ENCODE data around the gene AGBL5.
A peak's percentile ranks its signal among the peaks of the same experiment; 100 is the strongest.
"Not testable (repeated sequence)": the region's sequence is repeated elsewhere in the genome, so short reads cannot be mapped to it uniquely, and the experiment has no call there.

AGBL5 gene

DNA sequence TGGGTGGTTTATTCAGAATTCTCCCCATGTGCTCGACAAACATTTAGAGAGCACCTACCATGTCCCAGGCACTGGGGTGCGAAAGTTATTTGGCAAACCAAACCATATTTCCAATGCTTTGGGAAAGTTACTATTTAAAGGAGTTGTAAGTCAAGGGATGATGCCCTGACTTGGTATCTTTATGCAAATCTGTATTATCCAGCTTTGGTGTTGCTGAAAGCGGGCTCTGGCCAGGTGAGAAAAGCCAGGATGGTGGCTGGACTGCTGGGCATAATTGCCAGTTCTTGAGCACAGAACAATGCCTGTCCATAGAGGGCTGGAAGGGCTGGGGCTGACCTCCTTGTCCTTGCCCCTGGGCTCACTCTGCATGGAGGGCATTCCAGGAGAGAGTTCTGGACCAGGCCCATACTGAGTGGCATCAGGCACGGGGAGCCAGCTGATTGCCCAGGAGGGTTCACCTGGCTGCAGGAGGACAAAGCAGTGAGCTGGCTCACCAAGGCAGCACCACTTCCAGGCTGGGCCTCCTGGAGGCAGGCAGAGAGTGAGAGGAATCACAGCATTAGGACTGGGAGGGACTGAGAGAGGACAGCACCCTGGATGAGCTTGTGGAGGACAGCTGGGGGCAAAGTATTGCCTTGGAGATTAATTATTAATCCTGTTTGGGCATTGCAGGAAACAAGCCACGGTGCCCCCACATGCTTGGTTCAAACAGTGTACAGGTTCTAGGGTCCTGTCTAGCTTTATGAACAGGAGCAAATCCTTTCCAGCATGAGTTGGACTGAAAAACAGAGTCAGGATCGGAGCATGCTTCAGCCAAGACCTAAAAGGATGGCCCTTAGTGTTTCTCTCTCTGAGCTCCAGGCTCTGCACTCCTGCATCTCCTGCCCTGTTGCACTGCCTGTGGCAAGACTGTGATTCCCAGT, 42.2 kb downstream of the AGBL5 start:
- no peak for DNase-seq

DNA sequence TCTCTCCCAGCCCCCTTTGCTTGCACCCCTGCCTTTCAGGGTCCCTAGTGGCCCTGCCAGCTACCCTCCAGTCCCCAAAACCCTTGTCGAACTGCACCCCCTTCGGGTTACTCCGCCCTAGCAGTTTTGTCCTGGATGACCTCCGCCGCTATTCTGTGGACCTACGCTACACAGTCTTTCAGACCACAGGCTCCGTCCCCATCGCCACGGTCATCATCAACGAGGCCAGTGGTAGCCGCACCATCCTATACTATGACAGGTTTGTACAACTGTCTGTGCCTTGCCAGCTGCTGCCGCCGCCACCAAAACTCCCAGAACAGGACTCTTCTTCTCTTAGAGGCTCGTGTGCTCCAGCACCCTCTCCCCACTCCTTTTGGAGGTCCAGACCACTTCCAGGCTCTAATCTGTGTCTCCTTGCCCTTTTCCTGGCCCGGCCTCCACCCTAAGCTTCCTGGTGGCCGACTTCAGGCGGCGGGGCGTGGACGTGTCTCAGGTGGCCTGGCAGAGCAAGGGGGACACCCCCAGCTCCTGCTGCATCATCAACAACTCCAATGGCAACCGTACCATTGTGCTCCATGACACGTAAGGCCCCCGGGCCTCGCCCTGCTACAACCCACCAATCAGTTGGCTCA, 43.0 kb downstream of the AGBL5 start:
- DNase-seq: no peak

DNA sequence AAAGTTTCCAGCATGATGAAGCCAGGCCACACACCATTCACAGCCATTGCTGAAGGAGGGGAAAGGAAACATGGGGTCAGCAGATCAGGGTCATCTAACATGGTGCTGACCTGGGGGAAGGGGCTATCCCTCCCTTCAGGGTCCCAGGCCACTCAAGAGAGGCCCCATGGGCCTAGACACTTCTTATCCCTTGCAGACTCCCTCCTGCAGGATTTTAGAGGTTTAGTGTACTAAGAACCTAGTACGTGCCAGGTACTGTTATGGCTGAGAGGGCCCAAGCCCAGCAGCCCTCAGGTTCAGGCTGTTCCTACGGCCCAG, 43.9 kb downstream of the AGBL5 start:
- no peak for DNase-seq

DNA sequence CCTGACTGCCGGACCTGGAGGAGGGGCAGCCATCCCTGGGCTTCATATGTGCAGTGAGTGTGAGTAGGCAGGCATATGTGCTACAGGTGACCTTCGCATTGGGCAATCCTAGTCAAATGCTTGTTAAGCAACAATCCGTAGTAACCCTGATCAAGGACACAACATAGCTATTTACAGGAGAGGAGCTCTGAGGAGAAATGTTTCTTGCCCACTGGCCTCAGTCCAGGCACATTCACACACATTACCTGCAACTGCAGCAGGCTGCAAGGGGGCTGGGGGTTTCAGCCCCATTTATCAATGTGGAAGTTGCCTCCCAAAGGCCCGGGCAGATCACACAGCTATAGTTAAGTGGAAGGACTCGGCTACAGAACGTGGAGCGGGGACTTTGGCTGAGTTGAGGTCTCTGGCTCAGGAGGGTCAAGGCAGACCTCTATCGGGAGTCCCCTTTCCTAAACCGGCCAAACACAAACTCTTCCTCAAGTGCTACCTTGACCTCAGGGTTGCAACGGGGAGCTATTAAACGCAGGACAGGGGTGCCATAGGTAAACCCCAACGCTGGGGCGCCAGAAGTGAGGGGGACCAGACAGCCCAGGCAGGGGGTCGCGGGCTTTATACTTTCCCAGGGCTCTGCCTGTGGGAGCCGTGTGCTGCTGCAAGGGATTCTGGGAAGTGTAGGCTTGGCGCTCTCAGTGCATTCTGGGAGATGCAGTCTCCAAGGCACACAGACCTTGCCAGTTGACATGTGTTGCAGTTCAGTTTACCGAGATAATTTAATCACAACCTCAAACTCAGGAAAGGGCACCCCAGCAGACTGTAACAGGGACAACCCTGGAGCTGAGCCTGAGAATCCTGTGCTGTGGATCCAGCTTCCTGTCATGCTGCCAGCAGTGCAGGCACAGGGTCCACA, 44.5 kb downstream of the AGBL5 start:
- peak in 1 of 2 donors; percentile 59 for DNase-seq

DNA sequence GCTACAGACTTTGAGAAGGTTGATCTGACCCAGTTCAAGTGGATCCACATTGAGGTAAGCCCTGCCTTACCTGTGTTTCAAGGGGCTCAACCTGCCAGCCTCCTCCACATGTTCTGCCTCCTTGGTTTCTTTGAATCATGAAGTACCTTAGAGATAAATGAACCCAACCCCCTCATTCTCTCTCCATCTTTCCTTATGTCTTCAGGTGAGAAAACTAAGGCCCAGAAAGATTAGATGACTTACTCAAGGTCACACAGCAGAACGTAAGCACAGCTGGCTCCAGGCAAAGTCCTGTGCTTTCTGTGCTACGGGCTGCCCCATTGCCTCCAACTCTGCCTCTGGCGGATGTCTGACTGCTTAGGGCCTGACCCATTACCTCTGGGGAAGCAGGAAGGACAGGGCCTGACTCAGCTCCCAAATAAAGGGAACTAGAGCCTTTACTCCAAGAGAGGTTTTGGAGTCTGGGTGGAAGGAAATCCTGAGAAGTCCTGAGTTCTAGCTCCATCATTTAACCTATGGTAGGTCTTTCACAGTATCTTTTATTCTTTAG, 45.4 kb downstream of the AGBL5 start:
- DNase-seq: peak; percentile 58 to 61

DNA sequence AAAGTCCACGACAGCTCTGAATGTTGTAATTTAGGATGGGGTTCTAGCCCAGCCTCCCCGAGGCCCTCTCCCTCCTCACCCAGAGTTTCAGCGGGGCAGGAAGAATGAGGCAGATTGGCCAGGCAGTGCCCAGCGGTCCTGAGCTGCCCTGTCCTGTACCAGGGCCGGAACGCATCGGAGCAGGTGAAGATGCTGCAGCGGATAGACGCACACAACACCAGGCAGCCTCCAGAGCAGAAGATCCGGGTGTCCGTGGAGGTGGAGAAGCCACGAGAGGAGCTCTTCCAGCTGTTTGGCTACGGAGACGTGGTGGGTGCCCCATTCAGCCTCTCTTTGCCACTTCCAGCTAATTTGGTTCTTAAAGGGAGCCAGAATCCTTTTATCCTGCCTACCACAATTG, 45.9 kb downstream of the AGBL5 start:
- no peak for DNase-seq

DNA sequence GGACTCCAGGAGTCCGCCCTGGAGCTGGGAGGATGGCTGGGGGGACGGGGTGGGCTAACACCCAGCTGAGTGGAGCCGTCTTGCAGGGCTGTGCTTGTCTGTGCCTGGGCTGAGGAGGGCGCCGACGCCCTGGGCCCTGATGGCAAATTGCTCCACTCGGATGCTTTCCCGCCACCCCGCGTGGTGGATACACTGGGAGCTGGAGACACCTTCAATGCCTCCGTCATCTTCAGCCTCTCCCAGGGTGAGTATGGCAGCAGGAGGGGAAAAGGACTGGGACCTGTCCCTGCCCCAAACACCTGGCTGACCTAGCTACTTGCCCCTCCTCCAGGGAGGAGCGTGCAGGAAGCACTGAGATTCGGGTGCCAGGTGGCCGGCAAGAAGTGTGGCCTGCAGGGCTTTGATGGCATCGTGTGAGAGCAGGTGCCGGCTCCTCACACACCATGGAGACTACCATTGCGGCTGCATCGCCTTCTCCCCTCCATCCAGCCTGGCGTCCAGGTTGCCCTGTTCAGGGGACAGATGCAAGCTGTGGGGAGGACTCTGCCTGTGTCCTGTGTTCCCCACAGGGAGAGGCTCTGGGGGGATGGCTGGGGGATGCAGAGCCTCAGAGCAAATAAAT, 48.0 kb downstream of the AGBL5 start:
- no peak for DNase-seq

DNA sequence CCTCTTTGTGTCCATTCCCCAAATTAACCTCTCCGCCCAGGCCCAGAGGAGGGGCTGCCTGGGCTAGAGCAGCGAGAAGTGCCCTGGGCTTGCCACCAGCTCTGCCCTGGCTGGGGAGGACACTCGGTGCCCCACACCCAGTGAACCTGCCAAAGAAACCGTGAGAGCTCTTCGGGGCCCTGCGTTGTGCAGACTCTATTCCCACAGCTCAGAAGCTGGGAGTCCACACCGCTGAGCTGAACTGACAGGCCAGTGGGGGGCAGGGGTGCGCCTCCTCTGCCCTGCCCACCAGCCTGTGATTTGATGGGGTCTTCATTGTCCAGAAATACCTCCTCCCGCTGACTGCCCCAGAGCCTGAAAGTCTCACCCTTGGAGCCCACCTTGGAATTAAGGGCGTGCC, 48.6 kb downstream of the AGBL5 start:
- no peak for DNase-seq

DNA sequence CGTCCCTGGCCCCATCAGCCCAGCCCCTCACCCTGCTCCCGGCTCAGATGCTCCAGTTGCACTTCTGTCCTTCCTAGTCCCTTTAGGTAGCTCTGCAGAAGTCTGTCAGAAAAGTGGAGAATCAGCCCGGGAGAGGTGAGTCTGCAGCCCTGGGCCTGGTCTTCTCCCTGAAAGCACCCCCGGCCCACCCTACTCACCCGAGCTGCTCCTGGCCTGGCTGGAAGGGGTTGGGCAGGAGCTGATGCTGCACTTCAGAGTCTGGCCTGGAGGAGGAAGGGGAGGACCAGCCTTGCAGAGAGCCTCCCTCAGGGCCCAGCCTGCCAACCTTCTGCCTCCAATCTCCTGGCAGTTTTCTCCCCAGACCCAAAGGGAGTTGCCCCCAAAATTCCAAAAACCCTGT, 50.9 kb downstream of the AGBL5 start:
- no peak for DNase-seq

DNA sequence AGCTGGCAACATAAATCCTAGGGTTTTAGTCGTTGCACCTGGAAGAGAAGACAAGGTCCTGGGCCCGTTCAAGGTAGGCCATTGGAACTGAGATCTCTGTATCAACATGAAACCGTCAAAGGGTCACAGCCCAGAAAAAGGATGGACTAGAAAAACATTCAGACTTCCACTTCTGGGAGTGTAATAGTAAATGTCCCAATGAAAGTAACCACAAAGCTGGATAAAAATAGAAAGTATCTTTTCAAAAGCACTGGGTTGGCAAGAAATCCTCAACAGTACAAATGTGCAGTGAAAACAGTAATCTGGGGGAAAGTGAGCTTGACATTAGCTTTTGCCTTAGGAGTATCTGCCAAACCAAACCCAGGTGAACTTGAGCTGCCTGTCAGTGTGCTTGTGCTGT, 54.5 kb downstream of the AGBL5 start:
- no peak for DNase-seq

DNA sequence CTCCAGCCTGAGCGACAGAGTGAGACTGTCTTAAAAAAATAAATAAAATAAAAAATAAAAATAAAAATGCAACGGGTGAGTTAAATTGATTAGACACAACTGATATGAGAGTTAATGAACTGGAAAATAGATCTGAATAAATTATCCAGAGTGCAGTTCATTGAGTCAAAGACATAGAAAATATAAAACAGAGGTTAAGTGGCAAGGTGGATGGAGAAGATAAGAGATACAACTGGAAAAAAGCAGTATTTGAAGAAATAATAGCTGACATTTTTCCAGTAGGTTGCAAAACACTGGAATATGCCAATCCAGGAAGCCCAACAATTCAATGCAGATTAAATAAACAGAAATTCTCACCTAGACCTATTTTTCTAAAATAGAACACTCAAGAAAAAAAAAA, 56.8 kb downstream of the AGBL5 start:
- no peak for DNase-seq

DNA sequence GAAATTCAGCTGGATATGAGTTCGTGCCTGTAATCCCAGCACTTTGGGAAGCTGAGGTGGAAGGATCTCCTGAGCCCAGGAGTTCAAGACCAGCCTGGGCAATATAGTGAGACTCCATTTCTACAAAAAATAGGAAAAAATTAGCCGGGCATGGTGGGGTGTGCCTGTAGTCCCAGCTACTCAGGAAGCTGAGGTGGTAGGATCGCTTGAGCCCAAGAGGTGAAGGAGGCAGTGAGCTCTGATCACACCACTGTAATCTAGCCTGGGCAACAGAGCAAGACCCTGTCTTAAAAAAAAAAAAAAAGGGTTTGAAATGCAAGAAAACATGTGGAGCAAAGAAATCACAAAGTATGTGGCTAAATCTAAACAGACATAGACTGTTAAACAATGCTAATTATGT, 57.6 kb downstream of the AGBL5 start:
- no peak for DNase-seq

DNA sequence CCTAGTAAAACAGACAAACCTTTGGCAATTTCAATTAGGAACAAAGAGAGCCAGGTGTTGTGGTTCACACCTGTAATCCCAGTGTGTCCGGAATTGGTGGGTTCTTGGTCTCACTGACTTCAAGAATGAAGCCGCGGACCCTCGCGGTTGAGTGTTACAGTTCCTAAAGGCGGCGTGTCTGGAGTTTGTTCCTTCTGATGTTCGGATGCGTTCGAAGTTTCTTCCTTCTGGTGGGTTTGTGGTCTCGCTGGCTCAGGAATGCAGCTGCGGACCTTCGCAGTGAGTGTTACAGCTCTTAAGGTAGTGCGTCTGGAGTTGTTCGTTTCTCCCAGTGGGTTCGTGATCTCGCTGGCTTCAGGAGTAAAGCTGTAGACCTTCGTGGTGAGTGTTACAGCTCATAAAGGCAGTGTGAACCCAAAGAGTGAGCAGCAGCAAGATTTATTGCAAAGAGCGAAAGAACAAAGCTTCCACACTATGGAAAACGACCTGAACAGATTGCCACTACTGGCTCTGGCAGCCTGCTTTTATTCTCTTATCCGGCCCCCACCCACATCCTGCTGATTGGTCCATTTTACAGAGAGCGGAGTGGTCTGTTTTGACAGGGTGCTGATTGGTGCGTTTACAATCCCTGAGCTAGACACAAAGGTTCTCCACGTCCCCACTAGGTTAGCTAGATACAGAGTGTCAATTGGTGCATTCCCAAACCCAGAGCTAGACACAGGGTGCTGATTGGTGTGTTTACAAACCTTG, 59.3 kb downstream of the AGBL5 start:
- not testable (repeated sequence) for DNase-seq

DNA sequence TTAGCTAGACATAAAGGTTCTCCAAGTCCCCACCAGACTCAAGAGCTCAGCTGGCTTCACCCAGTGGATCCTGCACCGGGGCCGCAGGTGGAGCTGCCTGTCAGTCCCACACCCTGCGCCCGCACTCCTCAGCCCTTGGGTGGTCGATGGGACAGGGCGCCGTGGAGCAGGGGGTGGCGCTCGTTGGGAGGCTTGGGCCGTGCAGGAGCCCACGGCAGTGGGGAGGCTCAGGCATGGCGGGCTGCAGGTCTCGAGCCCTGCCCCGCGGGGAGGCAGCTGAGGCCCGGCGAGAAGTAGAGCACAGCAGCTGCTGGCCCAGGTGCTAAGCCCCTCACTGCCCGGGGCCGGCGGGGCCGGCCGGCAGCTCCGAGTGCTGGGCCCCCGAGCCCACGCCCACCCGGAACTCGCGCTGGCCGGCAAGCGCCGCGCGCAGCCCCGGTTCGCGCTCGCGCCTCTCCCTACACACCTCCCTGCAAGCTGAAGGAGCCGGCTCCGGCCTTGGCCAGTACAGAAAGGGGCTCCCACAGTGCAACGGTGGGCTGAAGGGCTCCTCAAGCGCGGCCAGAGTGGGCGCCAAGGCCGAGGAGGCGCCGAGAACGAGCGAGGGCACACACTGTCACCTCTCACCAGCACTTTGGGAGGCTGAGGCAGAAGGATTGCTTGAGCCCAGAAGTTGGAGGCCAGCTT, 60.1 kb downstream of the AGBL5 start:
- DNase-seq: not testable (repeated sequence)

DNA sequence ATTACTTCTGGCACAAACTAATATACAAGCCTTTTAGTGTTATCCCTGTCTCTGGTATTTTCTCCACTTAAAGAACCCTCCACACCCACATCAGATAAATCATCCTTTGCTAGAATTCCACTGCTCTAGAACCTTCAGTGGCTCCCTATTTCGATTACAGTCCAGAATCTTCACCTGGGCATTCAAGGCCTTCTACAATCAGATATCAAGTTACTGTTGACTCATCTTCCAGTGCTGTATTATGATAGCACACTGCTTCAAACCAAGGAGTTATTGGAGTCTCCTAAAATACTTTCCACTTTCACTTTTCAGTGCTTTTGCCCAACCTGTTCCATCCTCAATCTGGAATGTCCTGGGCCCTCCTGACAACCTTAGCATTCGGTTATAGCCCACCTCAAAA, 64.1 kb downstream of the AGBL5 start:
- no peak for DNase-seq

DNA sequence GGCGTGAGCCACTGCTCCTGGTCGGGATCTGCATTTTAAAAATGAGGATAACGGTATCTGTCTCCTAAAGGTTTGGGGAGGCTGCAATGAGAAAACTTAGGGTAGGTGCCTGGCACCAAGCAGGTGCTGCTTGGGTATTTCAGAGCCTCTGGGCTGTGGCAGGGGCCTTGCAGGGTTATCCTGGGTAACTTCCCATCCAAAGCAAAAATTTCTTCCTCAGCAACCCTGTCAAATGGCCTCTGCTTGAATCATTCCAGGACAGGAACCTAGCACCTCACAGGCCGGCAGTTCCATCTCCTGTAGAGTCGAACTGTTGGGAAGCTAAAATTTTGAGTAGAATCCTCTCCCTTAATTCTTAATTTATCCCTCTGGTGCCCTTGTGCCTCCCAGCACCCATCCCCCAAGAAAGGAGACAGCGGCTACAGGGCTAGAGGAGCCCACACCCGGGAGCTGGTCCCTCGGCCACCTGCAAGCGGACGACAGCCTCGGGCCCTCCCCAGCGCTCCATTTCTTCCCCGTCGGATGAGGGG, 66.6 kb downstream of the AGBL5 start:
- no peak for DNase-seq

DNA sequence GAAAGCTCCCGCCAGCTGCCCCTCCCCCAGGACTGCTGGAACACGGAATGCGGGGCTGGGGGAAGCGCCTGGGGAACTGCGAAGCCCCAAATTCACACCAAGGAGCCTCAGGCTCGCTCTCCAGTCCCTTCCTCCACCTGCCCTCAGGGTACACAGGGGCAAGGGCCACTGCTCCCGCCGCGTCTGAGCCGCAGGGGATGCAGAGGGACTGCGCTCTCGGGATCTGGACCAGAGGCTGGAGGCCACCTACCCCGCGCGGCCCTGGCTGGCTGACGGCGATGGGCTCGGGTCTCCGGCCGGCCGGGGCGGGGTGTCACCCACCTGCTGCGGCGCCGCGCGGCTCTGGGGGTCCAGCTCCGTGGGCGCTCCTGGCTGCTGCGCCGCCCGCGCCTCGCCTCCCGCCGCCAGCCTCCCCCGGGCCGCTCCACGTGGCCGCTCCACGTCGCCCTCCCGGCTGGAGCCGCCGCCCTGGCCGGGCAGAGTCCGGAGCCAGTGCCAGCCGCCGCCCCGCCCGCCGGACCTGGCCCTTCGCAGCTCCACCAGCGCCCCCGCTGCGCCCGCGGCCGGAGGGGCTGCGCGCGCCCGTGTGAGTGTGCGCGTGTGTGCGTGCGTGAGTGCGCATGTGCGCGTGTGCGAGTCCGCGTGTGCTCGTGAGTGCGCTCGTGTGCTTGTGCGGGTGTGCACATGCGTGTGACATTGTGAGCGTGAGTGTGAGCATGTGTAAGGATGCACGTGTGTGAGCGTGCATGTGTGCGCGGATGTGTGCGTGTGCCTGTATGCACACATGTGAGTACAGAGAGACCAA, 67.3 kb downstream of the AGBL5 start, which contains the start of gene CGREF1:
Gene CGREF1, minus strand, starts transcription at position 604 of the 805 bp plus-strand sequence. CDS start 14,762 bp downstream, outside the sequence.
- no peak for DNase-seq

DNA sequence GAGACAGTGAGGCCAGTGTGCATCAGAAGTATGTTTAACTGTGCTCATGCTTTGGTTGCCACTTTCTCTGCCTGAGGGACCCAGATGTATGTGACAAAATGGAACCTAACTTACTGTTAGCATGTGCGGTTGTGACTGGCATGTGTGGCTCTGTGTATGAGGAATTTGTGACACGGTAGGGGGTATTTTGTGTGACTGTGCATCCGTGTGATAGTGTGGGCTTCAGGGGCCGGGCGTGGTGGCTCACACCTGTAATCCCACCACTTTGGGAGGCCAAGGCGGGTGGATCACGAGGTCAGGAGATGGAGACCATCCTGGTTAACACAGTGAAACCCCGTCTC, 67.8 kb downstream of the AGBL5 start:
- not testable (repeated sequence) for DNase-seq

Data from inflammatory macrophage treated with lipopolysaccharide for 1 hour (primary cell).